ENCODE measurements around the gene MED25.

GRCh38 chr19:49792829-49793560, 25.1 kb upstream of the MED25 start:
- TF ChIP-seq ZNF384 (IDR thresholded peaks at IDR 0.05) (no peak), LEF1 (IDR thresholded peaks at IDR 0.05; ENCODE audit: borderline replicate concordance) (no peak), PKNOX1 (IDR thresholded peaks at IDR 0.05) (no peak), SP1 (IDR thresholded peaks at IDR 0.05) (no peak), FOXK2 (IDR thresholded peaks at IDR 0.05) (no peak), FOXM1 (IDR thresholded peaks at IDR 0.05; ENCODE audit: borderline replicate concordance) (no peak)
